Stimulated activated naive CD4-positive, alpha-beta T cell treated with Interleukin-2 at 50 U/mL for 16 hours (primary cell): ENCODE data around the gene MTRR.
A peak's percentile ranks its signal among the peaks of the same experiment; 100 is the strongest.
"Not testable (repeated sequence)": the region's sequence is repeated elsewhere in the genome, so short reads cannot be mapped to it uniquely, and the experiment has no call there.

Experiments
- DNase-seq: peaks from one replicate; lab custom pipeline; 2025; lab: John Stamatoyannopoulos, UW

The MTRR gene

DNA sequence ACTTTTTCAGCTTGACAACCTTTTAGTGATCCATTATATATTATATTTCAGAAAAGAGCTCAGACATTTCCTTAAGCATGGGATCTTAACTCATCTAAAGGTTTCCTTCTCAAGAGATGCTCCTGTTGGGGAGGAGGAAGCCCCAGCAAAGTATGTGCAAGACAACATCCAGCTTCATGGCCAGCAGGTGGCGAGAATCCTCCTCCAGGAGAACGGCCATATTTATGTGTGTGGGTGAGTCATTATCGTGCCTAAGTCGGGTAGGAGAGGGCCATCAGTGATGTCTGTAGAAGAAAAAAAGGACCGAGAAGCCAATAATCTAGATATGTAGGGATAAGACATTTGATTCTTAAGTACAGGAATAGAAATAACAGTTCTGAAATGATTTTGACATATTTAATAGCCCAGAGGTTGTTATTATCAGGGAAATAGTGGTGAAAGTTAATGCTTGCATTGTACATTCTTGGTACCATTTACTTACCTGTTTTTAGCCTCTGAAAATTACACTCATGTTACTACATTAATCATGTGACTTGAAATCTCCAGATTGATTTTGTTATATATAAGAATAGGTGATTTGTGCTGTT is 28.2 kb downstream of the MTRR start:
- DNase-seq = peak; percentile 17

DNA sequence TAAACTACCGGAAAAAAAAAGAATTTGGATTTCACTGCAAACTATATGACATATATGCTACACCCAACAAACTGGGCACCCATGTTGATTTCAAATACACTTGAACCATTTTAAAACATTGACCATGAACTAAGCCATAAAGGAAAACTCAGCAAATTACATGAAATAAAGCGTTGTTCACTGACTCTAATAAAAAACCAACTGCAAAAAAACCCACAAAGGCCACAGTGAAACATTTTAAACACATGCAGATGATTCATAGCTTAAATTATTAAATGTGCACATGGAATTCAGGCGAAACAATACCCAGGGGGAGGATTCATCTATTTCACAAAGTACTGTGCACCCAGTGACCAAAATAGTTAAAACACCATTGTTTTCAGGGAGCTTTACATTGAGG is 33.3 kb downstream of the MTRR start:
- no peak for DNase-seq

DNA sequence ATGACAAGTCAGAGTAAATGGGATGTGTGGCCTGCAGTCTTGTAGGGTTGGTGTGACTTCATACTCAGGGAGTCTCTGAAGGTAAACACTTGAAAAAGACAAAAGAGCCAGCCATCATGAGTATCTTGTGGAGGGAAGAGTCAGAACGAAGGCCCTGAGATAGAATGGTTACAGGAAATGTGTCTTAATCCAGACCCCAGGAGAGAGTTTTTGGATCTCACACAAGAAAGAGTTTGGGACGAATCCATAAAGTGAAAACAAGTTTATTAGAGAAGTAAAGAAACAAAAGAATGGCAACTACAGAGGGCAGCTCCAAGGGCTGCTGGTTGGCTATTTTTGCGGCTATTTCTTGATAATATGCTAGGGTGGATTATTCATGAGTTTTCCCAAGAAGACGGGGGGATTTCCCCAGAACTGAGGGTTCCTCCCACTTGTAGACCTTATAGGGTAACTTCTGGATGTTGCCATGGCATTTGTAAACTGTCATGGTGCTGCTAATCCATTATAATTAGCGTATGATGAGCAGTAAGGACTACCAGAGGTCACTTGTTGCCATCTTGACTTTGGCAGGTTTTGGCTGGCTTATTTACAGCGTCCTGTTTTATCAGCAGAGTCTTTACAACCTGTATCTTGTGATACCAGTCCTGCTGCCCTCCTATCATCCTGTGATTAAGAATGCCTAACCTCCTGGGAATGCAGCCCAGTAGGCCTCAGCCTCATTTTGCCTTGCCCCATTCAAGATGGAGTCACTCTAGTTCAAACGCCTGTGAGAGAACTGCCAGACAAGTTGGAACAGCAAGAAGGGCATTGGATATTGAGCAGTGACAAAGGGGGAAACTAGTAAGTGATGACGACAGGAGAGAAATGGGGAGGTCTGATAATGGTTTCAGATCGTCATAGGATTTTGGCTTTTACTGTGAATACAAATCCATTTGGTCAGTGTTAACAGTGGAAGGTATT is 34.0 kb downstream of the MTRR start:
- DNase-seq = no peak

DNA sequence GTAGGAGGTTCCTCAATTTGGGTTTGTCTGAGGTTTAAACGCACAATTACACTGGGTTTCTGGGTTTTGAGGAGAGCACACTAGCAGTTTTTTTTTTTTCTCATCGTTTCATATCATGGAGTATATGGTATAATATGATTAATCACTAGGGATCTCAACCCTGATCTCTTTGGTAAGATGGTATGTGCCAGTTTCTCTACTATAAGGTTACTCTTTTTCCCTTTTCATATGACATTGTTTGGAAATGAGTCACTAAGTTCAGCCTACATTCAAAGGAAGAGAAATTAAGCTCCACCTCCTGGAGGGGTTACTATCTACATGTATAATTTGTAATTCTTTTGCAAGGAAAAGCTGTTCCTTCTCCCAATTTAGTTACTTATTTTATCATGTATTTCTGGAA is 35.2 kb downstream of the MTRR start:
- DNase-seq = no peak

DNA sequence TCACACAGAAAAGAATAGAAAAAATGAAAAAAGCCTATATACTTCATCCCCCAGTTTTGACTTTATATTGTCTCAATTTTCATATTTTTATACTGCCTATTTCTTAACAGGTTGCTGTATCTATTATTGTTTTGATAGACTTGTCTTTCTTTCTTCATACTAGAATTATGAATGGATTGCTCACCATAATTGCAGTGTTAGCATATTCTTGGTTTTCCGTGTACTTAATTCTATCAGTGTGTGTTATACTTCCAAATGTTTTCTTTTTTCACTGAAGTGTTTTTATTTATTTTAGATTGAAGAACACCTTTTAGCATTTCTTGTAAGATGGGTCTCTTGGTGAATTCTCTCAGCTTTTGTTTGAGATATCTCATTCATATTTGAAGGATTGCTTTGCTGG is 38.7 kb downstream of the MTRR start:
- no peak for DNase-seq

DNA sequence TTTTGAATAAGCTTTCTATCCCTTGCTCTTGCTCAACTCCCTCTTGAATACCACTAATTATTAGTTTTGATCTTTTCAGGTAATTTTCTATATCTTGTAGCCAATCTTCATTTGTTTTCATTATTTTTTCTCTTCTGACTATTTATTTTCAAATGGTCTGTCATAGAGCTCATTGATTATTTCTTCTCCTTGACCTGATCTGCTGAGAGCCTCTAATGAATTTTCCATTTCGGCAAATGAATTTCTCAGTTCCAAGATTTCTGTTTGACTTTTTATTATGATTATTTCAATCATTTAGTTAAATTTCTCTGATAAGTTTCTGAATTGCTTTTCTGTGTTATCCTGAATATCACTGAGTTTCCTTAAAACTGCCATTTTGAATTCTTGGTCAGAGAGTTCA is 39.4 kb downstream of the MTRR start:
- no peak for DNase-seq

DNA sequence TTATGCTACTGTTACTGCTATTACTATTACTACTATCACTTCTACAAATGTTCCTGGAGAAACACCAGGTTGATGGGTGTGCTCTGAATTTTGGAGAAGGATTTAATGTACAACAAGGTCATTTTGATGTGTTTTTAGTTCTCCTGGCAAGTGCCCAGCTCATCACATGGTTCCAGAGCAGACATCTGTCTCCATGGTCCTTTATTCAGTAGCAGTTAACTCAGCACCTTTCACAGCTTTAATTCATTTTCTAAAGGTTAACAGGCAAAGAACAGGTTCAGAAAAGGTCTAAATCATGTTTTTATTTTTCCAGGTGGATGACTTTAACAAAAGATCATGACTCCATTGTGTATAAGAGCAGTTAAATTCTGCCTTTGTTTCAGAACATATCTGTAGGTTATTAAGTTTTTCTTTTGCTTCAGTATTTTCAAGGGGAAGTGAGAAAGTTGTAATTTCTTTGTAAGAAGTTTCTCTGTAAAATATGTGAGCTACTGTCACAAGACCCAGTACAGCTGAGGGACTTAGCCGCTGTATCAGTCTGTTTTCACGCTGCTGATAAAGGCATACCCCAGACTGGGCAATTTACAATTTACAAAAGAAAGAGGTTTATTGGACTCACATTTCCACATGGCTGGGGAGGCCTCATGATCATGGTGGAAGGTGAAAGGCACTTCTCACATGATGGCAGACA is 41.9 kb downstream of the MTRR start:
- no peak for DNase-seq

DNA sequence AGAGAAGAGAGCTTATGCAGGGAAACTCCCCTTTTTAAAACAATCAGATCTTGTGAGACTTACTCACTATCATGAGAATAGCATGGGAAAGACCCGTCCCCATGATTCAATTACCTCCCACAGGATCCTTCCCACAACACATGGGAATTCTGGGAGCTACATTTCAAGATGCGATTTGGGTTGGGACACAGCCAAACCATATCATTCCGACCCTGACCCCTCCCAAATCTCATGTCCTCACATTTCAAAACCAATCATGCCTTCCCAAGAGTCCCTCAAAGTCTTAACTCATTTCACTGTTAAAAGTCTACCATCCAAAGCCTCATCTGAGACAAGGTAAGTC is 42.5 kb downstream of the MTRR start:
- DNase-seq = not testable (repeated sequence)

DNA sequence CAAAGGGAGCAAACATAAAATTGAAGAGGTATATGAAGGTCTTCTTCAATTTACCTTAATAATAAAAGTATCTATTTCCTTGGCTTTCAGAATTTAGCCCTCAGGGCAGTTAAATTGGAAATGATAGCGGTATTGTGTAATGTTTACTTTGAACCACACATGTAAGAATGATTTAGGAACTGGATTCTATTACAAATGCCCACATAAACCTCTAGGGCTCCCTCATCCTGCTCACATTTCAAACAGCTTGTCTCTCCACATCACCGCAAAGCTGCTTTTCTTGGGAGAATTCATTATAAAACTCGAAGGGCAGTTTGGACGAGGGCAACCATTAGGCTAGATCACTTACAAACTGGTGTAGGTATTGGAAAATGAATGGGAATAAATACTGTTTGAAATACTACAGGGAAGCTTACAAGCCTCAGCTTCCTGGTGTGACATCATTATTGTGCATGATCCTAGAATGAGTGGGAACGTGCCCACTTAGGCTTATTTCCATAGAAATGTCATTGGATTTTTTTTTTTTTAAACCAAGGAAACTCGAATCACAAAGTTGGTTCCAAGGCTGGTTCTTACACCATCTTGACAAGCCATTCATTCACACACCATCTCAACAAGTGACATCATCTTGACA is 47.3 kb downstream of the MTRR start:
- DNase-seq = no peak

DNA sequence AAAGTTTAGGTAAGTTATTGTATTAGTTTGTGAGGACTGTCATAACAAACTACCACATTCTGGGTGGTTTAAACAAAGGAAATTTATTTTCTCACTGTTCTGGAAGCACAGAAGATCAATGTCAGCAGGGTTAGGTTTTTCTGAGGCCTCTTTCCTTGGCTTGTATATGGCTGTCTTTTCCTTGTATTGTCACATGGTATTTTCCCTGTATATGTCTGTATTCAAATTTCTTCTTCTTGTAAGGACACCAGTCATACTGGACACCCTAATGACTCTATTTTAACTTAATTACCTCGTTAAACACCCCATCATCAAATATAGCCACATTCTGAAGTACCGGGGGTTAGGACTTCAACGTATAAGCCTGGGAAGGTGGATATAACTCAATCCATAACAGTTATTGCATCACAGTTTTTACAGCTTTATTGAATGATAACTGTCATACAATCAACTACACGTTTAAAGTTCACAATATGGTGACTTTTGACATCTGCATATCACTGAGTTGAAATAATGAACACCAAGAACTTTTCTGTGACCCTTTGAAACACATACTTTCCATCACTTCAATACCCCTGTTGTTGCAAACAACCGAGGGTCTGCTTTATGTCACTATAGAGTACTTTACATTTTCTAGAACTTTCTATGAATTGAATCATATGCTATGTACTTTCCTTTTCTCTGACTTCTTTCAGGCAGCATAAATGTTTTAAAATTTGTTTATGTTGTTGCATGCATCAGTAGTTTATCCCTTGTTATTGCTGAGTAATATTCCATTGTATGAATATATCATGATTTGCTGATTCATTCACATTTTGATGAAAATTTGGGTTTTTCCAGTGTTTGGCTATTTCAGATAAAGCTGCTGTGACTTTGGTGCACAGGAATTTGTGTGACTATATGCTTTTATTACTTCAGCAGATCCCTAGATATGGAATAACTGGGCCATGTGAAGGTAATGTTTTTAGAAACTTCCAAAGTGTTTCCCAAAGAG is 48.5 kb downstream of the MTRR start:
- no peak for DNase-seq

DNA sequence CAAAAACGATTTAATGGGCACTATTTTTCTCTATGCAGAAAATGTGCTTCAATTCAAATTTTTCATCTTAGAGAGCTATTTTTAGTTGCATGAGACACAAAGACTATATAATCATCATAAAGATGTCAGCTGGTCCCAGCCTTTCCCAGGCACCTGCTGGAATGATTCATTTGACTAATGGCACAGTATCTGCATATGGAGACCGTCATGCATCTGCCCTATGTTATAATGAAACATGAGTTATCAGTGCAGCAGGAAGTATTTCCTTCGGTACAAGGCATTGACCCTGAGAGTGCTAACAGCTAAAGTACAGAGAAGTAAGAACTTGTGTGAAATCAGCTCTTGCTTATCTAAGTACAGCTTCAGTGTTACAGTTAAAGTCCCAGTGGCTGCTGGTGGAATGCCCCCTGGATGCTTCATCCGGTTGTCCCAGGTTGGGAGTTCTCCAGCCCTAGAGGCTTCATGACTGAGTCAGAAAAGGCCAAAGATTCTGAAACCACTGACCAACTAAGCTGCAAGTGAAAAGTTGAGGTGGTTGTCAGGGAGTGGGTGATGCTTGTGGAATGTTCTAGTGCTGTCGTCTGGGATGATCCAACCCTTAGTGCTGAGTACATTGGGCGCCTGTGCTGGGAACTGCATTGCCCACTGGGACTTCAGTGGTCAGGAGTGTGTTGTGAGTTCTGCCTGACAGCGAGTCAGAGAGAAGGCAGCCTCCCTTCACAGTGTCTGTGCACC is 57.2 kb downstream of the MTRR start:
- no peak for DNase-seq

DNA sequence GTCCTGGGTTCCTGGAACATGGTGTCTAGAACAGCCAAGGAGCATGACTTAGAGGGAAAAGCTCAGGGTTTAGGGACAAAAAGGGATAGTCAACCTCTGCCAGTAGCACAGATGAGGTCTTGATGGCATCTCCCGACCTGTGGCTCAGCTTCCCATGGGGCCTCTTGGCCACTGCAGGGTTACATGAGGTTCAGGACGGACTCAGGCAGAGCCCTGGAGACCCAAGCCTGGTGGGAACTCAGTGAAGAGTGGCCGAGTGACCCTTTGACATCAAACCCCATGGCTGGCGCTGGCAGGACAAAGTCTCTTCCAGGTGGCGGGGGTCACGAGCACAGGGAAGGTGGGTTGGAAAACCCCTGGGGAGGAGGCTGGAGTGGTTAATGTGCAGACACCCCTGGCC is 57.8 kb downstream of the MTRR start:
- DNase-seq = no peak

DNA sequence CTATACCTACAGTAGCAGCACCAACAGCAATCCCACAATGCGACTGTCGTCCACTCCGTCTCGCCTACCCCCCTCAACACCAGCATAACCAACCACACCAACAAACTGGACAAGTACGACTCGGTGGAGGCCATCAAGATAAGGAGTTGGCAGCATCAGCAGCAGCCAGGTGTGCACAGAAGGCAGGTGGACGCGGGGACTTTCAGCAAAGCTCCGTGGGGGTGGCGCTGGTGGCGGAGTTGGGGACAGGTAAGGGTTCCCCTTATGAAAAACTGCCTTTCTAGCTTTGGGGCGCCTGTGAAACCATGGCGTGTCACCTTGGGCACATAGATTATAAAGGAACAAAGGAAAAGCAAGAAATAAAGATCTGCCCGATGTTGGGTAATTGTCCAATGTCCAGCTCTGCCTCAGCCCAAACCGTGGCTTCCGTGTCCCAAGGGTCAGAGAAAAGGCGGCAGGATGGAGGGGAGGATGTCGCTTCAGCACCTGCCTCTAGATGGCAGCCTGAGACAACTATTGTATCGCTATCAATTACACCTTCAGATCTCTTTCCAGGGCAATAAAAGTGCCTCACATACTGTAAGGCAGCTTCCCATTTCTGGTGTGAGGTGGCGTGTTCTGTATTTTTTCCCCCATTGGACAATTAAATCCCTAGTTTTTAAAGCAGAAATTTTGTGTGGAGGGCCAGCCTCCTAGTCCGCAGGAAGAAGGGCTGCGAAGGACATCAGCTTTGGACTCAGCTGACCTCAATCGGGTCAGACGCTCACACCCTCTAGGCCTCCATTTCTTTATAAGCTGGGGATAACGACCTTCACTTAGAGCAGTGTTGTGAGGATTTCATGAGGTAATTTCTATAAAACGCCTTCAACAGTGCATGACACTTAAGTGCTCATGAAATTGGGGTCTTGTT is 58.8 kb downstream of the MTRR start:
- DNase-seq = peak; percentile 1

DNA sequence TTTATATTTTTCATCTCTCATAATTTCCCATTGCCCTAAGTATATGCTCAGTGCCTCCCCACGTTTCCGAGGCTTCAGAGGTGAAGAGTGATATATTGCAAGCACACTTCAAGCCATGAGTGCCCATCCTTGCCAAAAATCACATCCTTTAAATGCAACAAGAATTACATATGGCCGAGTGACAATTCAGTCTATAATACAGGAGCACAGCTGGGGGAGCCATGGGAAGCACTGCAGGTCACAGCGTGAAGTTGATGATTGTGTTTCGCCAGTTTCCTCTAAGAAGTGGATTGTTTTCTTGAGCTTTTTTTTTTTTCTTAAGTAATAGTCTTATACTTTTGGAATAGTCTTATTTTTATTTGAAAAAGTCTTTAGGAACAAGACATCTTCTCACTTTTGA is 61.1 kb downstream of the MTRR start:
- DNase-seq = no peak

DNA sequence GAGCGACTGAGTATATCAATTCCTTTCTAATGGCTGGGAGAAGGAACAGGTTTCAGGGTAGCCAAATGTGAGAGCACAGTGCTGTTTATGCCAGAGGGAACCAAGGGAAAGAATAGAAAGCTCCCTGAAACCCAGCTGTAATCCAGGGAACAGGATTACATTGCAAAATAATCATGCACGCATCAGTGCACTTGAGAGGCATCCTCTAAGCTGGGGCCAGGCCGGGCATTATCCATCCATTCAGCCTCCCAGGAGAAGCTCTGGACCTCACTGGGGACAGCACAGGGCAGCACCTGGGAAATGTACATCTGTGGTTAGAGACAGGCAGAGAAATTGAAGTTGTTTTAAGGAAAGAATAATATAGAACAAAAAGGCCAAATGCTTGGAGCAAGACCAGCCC is 72.7 kb downstream of the MTRR start:
- DNase-seq = no peak

DNA sequence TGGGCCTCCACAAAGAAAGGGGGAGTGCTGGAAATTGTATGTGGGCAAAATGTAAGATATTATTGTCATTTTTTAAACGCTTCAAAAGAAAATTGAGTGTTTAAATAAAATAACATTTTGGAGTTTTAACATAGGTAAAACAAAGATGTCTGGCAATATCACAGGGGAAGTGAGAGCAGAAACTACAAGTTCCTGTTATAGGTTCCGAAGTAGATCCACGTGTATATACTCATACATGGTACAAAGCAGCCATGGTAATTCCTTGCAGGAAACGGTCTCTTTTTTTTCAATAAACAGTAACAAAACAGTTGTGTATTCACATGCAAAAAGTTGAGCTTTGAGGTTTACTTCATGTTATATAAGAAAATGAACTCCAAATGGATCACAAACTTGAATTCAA is 78.4 kb downstream of the MTRR start:
- no peak for DNase-seq
